CD14-positive monocyte (primary cell): ENCODE measurements around the gene PERM1. TPM values are rescaled to one million over a fixed set of nuclear protein-coding genes. Genes with fewer than 3 reads are reported as not detected.

Experiments used
- DNase-seq, 3 donors: peaks; one replicate each; pipeline ENCODE4 v3.0.0-alpha.2; 2011 to 2022
- H2AFZ ChIP-seq: 2 replicates; pipeline ENCODE4 v1.6.0; 2012; ENCODE audit warnings: mild to moderate bottlenecking, low read depth, low read length, inconsistent platforms; ENCODE audit not compliant: insufficient read depth, poor library complexity, severe bottlenecking
- H3K27ac ChIP-seq, 2 donors: 1 replicate in 1 of 2; 2 replicates in 1 of 2; pipeline ENCODE4 v1.5.1; 2012 to 2013; ENCODE audit warnings: low read length in 2 of 2, control low read depth in 1 of 2, inconsistent platforms in 1 of 2, low read depth in 1 of 2, mild to moderate bottlenecking in 1 of 2
- H3K27me3 ChIP-seq, 2 donors: one replicate each; pipeline versions ENCODE4 v1.6.0 to v1.6.1; 2011 to 2013; ENCODE audit warnings: low read length in 2 of 2; ENCODE audit not compliant: control insufficient read depth in 2 of 2, insufficient read depth in 2 of 2
- H3K36me3 ChIP-seq, 2 donors: replicated peaks in 1 of 2; 1 replicate in 1 of 2; 2 replicates in 1 of 2; pipeline versions ENCODE4 v1.5.1 to v1.6.1; 2012 to 2013; ENCODE audit warnings: low read length in 2 of 2, control low read depth in 1 of 2, inconsistent platforms in 1 of 2, mild to moderate bottlenecking in 1 of 2; ENCODE audit not compliant: insufficient read depth in 2 of 2, control insufficient read depth in 1 of 2
- H3K4me1 ChIP-seq, 2 donors: 1 replicate in 1 of 2; 2 replicates in 1 of 2; pipeline versions ENCODE4 v1.5.1 to v1.6.1; 2012 to 2013; ENCODE audit warnings: low read length in 2 of 2, control low read depth in 1 of 2, inconsistent platforms in 1 of 2, mild to moderate bottlenecking in 1 of 2, moderate library complexity in 1 of 2; ENCODE audit not compliant: insufficient read depth in 2 of 2, control insufficient read depth in 1 of 2
- H3K4me2 ChIP-seq: replicated peaks from 2 replicates; pipeline ENCODE3; 2012; ENCODE audit warnings: low read length, moderate library complexity, mild to moderate bottlenecking; ENCODE audit not compliant: poor library complexity, severe bottlenecking; ENCODE audit errors: extremely low read depth
- H3K4me3 ChIP-seq, 3 experiments: fragments of 200-600 bp in 1 of 3; sonication (generic) in 1 of 3; replicated peaks in 1 of 3; 1 replicate in 2 of 3; 2 replicates in 1 of 3; pipeline ENCODE4 v1.5.1; 2011 to 2013; ENCODE audit warnings: low read length in 3 of 3, mild to moderate bottlenecking in 3 of 3, control low read depth in 2 of 3, low read depth in 2 of 3, inconsistent platforms in 1 of 3, moderate library complexity in 1 of 3
- H3K79me2 ChIP-seq: 2 replicates; pipeline ENCODE4 v1.6.0; 2012; ENCODE audit warnings: mild to moderate bottlenecking, control low read depth, inconsistent platforms, low read length, moderate library complexity; ENCODE audit not compliant: insufficient read depth
- H3K9ac ChIP-seq: 2 replicates; pipeline ENCODE4 v1.6.0; 2017; ENCODE audit warnings: low read length, mild to moderate bottlenecking; ENCODE audit not compliant: insufficient read depth, poor library complexity, severe bottlenecking
- H3K9me3 ChIP-seq, 2 donors: replicated peaks in 1 of 2; 1 replicate in 1 of 2; 2 replicates in 1 of 2; pipeline versions ENCODE4 v1.5.1 to v1.6.1; 2012 to 2013; ENCODE audit warnings: low read length in 2 of 2, control low read depth in 1 of 2; ENCODE audit not compliant: control insufficient read depth in 1 of 2, insufficient read depth in 1 of 2
- H4K20me1 ChIP-seq: 2 replicates; pipeline ENCODE4 v1.6.0; 2012; ENCODE audit warnings: mild to moderate bottlenecking, low read length, control low read depth, moderate library complexity; ENCODE audit not compliant: insufficient read depth
- H3K27ac Mint-ChIP-seq, 7 donors: one replicate each; pipeline ENCODE4 v1.8.0; 2020; ENCODE audit warnings: mild to moderate bottlenecking in 7 of 7, mixed read lengths in 7 of 7, moderate library complexity in 6 of 7, inconsistent platforms in 2 of 7
- H3K27me3 Mint-ChIP-seq, 3 donors: one replicate each; pipeline ENCODE4 v1.8.0; 2021 to 2022; ENCODE audit warnings: low read depth in 3 of 3, mild to moderate bottlenecking in 3 of 3, mixed read lengths in 3 of 3, moderate library complexity in 3 of 3, inconsistent platforms in 1 of 3
- H3K36me3 Mint-ChIP-seq, 2 donors: one replicate each; pipeline ENCODE4 v1.8.0; 2020; ENCODE audit warnings: mixed read lengths in 2 of 2, inconsistent platforms in 1 of 2, mild to moderate bottlenecking in 1 of 2
- H3K4me1 Mint-ChIP-seq: one replicate; pipeline ENCODE4 v1.8.0; 2020; ENCODE audit warnings: mild to moderate bottlenecking, mixed read lengths
- H3K4me3 Mint-ChIP-seq, 2 donors: one replicate each; pipeline ENCODE4 v1.8.0; 2020; ENCODE audit warnings: mild to moderate bottlenecking in 2 of 2, mixed read lengths in 2 of 2, moderate library complexity in 1 of 2
- H3K9me3 Mint-ChIP-seq, 7 donors: one replicate each; pipeline ENCODE4 v1.8.0; 2020 to 2022; ENCODE audit warnings: mixed read lengths in 7 of 7, mild to moderate bottlenecking in 6 of 7, moderate library complexity in 6 of 7, inconsistent platforms in 2 of 7
- WGBS: methylation state at CpG from one replicate; pipeline ENCODE4 v1.1.5; 2013; ENCODE audit warnings: missing lambda C conversion rate; ENCODE audit not compliant: insufficient coverage; 5-methylcytosine and 5-hydroxymethylcytosine counted together
- intact Hi-C, 2 donors: fragments of 100-400 bp; cut with micrococcal nuclease; formaldehyde crosslinking; loops; one replicate each; pipeline versions ENCODE4 v1.15.0 to v1.15.1; 2023
- polyA plus RNA-seq, 3 donors: library from polyadenylated mRNA; depleted of rRNA in 1 of 3; unstranded in 2 of 3; stranded (reverse) in 1 of 3; fragments of 300-500 nt in 2 of 3; fragments of >200 nt in 1 of 3; fragmentation: Illumina TruSeq in 2 of 3; gene quantifications; 1 replicate in 2 of 3; 2 replicates in 1 of 3; pipeline ENCODE4 v1.2.3, GENCODE V29; 2012 to 2021
- TF ChIP-seq, protein P1 (sequence below): fragments of 200-600 bp; IDR thresholded peaks from one replicate; pipeline ENCODE4 v1.8.0; 2022; ENCODE audit warnings: antibody characterized with exemption, mild to moderate bottlenecking

Gene PERM1
- polyA plus RNA-seq, 3 donors = not detected

DNA sequence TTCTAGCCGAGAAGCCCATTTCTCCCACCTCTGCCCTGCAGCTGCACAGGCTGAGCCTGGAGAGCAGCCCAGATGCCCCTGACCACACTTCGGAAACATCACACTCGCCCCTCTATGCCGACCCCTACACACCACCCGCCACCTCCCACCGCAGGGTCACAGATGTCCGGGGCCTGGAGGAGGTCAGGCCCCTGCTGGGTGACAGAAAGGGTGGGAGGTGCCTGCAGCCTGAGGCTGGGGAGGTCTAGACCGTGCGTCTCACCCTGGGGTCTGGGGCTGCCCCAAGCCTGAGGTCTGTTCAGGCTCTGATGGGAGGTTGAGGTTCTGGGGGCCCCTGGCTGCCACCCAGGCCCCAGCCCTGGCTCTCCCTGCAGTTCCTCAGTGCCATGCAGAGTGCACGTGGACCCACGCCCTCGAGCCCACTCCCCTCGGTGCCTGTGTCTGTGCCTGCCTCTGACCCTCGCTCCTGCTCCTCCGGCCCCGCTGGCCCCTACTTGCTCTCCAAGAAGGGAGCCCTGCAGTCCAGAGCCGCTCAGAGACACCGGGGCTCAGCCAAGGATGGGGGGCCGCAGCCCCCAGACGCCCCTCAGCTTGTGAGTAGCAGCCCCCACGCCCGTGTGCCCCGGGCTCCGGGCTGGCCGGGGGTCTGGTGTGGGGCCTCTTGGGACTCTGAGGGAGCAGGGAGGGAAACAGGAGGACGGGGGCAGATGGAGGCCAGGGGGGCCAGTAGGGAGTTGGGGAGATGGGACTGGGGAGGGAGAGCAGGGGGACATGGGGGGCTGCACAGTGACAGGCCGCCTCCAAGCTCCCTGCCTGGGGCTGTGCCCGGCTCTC, 8.2 kb downstream of the PERM1 start:
- TF ChIP-seq, protein P1, sequence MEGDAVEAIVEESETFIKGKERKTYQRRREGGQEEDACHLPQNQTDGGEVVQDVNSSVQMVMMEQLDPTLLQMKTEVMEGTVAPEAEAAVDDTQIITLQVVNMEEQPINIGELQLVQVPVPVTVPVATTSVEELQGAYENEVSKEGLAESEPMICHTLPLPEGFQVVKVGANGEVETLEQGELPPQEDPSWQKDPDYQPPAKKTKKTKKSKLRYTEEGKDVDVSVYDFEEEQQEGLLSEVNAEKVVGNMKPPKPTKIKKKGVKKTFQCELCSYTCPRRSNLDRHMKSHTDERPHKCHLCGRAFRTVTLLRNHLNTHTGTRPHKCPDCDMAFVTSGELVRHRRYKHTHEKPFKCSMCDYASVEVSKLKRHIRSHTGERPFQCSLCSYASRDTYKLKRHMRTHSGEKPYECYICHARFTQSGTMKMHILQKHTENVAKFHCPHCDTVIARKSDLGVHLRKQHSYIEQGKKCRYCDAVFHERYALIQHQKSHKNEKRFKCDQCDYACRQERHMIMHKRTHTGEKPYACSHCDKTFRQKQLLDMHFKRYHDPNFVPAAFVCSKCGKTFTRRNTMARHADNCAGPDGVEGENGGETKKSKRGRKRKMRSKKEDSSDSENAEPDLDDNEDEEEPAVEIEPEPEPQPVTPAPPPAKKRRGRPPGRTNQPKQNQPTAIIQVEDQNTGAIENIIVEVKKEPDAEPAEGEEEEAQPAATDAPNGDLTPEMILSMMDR = no peak
- H3K27ac ChIP-seq = no peak overlapping the region
- H3K4me1 ChIP-seq = peaks cover 5 to 8% of the 10 kb centered on the region in 2 donors
- H3K4me2 ChIP-seq = no peak overlapping the region
- no peak overlapping the region for H3K4me3 ChIP-seq
- no peaks in the 10 kb centered on the region for H3K36me3 Mint-ChIP-seq
- no peak overlapping the region for H3K4me3 Mint-ChIP-seq
- no peak for DNase-seq
- no peaks in the 10 kb centered on the region for H3K36me3 ChIP-seq
- no peak overlapping the region for H3K27ac Mint-ChIP-seq
- H3K9me3 Mint-ChIP-seq = peaks cover 0 to 8% (median 5%) of the 10 kb centered on the region in 7 donors
- H3K27me3 Mint-ChIP-seq = peaks cover 25 to 55% (median 37%) of the 10 kb centered on the region in 3 donors
- peaks cover 3 to 30% of the 10 kb centered on the region in 2 donors for H3K27me3 ChIP-seq
- WGBS = 93% methylated on average over 17 of the region's 28 CpGs
- no peak overlapping the region for H2AFZ ChIP-seq
- H3K4me1 Mint-ChIP-seq = peaks cover 3% of the 10 kb centered on the region
- H3K9ac ChIP-seq = no peak overlapping the region
- H3K9me3 ChIP-seq = peaks cover 5 to 8% of the 10 kb centered on the region in 2 donors
- intact Hi-C loops = loop anchor here in 1 of 2 donors (2.0 kb wide), 1 partner anchor 69 kb away; no protein-coding TSS in a partner anchor
- no peaks in the 10 kb centered on the region for H3K79me2 ChIP-seq
- no peaks in the 10 kb centered on the region for H4K20me1 ChIP-seq

DNA sequence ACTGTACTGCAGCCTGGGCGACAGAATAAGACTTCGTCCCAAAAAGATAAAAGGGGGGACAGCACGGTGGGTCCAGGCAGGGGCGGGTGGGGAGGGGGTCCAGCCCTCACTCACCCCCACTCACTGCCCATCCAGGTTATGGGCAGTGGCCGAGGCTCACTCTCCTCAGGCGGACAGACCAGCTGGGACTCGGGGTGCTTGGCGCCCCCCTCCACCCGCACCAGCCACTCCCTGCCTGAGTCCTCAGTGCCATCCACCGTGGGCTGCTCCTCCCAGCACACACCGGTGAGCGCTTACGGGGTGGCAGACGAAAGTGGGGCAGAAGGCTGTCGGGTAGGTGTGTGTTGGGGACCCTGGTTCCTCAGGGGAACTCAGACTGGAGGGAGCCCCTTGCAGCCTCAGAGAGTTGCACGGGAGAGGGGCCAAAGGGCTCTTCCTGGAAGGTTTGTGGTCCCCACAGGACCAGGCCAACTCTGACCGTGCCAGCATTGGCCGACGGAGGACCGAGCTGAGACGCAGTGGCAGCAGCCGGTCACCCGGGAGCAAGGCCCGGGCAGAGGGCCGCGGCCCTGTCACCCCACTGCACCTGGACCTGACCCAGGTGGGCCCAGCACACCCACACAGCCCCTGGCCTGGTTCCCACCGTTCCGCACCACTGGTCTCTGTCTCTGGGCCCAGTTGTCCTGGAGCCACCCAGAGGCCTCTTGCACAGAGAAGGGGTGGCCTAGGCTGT, 9.0 kb downstream of the PERM1 start:
- intact Hi-C loops = no loop called here
- no peak overlapping the region for H3K27ac ChIP-seq
- WGBS = 92% methylated on average over 27 of the region's 28 CpGs
- H4K20me1 ChIP-seq = no peaks in the 10 kb centered on the region
- H3K9me3 ChIP-seq = peaks cover 0 to 8% of the 10 kb centered on the region in 2 donors
- H3K36me3 Mint-ChIP-seq = no peaks in the 10 kb centered on the region
- no peak overlapping the region for H2AFZ ChIP-seq
- H3K9ac ChIP-seq = no peak overlapping the region
- H3K4me2 ChIP-seq = no peak overlapping the region
- TF ChIP-seq, protein P1 = no peak
- H3K4me1 Mint-ChIP-seq = peaks cover 3% of the 10 kb centered on the region
- H3K36me3 ChIP-seq = no peaks in the 10 kb centered on the region
- peaks cover 5 to 8% of the 10 kb centered on the region in 2 donors for H3K4me1 ChIP-seq
- no peak overlapping the region for H3K27ac Mint-ChIP-seq
- no peak overlapping the region for H3K4me3 Mint-ChIP-seq
- H3K27me3 Mint-ChIP-seq = peaks cover 32 to 62% (median 43%) of the 10 kb centered on the region in 3 donors
- no peak overlapping the region for H3K4me3 ChIP-seq
- no peaks in the 10 kb centered on the region for H3K79me2 ChIP-seq
- DNase-seq = no peak
- H3K9me3 Mint-ChIP-seq = peaks cover 0 to 3% (median 0%) of the 10 kb centered on the region in 7 donors
- H3K27me3 ChIP-seq = peaks cover 3 to 37% of the 10 kb centered on the region in 2 donors
